ENCODE results near the gene CLEC11A. TPM values are rescaled to one million over a fixed set of nuclear protein-coding genes. Genes with fewer than 3 reads are reported as not detected.

Gene CLEC11A
- total RNA-seq, 1 donor from 2014 or later: 0.38 TPM

GRCh38 chr19:50693064-50693975, 29.8 kb upstream of the CLEC11A start:
- Mint-ChIP-seq H3K4me1 (peaks cover 3% of the 10 kb centered on the region), H3K36me3 (ENCODE audit: low read depth) (no peaks in the 10 kb centered on the region), H3K27ac (no peak overlapping the region), H3K27me3 (peaks cover 64% of the 10 kb centered on the region), H3K4me3 (no peak overlapping the region), H3K9me3 (no peaks in the 10 kb centered on the region)
- ATAC-seq (ENCODE audit: low read depth): no peak
- intact Hi-C loops (cut with micrococcal nuclease): no loop called here
- ChIA-PET CTCF (no interaction called here), POLR2A (interaction anchor here (0.6 kb wide), 1 partner anchor 148 kb away, joined by 5 read pairs; no protein-coding TSS in a partner anchor)
- no peak for DNase-seq
- no peak for TF ChIP-seq CTCF (IDR thresholded peaks at IDR 0.05)

GRCh38 chr19:50694815-50695145, 28.4 kb upstream of the CLEC11A start:
- H3K9me3 Mint-ChIP-seq: no peaks in the 10 kb centered on the region
- H3K4me3 Mint-ChIP-seq: no peak overlapping the region
- DNase-seq (no peak), ATAC-seq (ENCODE audit: low read depth) (no peak)
- intact Hi-C loops (cut with micrococcal nuclease): no loop called here
- ChIA-PET CTCF (no interaction called here), POLR2A (interaction anchor here (0.7 kb wide), 1 partner anchor 38 kb away, joined by 4 read pairs; no protein-coding TSS in a partner anchor)
- peaks cover 68% of the 10 kb centered on the region for H3K27me3 Mint-ChIP-seq
- no peak overlapping the region for H3K27ac Mint-ChIP-seq
- H3K36me3 Mint-ChIP-seq (ENCODE audit: low read depth): no peaks in the 10 kb centered on the region
- TF ChIP-seq CTCF (IDR thresholded peaks at IDR 0.05): no peak
- peaks cover 3% of the 10 kb centered on the region for H3K4me1 Mint-ChIP-seq

- Mint-ChIP-seq H3K36me3 (ENCODE audit: low read depth) (no peaks in the 10 kb centered on the region), H3K4me3 (no peak overlapping the region), H3K27me3 (peaks cover 66% of the 10 kb centered on the region), H3K9me3 (no peaks in the 10 kb centered on the region), H3K27ac (no peak overlapping the region), H3K4me1 (peaks cover 3% of the 10 kb centered on the region)
- CTCF ChIA-PET: no interaction called here
- ATAC-seq (ENCODE audit: low read depth) (no peak), DNase-seq (no peak)
- POLR2A ChIA-PET: interaction anchor here (0.7 kb wide), 1 partner anchor 38 kb away, joined by 4 read pairs; no protein-coding TSS in a partner anchor
- intact Hi-C loops (cut with micrococcal nuclease): no loop called here
- TF ChIP-seq CTCF (IDR thresholded peaks at IDR 0.05): no peak
Observed at GRCh38 chr19:50695251-50696093, 27.7 kb upstream of the CLEC11A start.

GRCh38 chr19:50696094-50696483, 27.1 kb upstream of the CLEC11A start:
- intact Hi-C loops (cut with micrococcal nuclease): no loop called here
- Mint-ChIP-seq H3K27me3 (peaks cover 62% of the 10 kb centered on the region), H3K27ac (no peak overlapping the region), H3K4me3 (no peak overlapping the region), H3K9me3 (no peaks in the 10 kb centered on the region), H3K36me3 (ENCODE audit: low read depth) (no peaks in the 10 kb centered on the region), H3K4me1 (peaks cover 3% of the 10 kb centered on the region)
- no peak for ATAC-seq (ENCODE audit: low read depth)
- POLR2A ChIA-PET: no interaction called here
- CTCF ChIA-PET: no interaction called here
- DNase-seq: no peak
- TF ChIP-seq CTCF (IDR thresholded peaks at IDR 0.05): no peak

All from activated B cell treated with CpG ODN at 0.5 μM for 24 hours (primary cell).